MG63 (cell line): ENCODE data around the gene IGSF6. TPM values are rescaled to one million over a fixed set of nuclear protein-coding genes. Genes with fewer than 3 reads are reported as not detected.
A peak's percentile ranks its signal among the peaks of the same experiment; 100 is the strongest.
"Not testable (repeated sequence)": the region's sequence is repeated elsewhere in the genome, so short reads cannot be mapped to it uniquely, and the experiment has no call there.

Source experiments
- DNase-seq: peaks from one replicate; pipeline ENCODE4 v3.0.0-alpha.2; 2020
- H3K27me3 ChIP-seq: fragments of 250-450 bp; sonication (Bioruptor Pico); 2 replicates; pipeline ENCODE4 v1.5.1; 2020; ENCODE audit warnings: mild to moderate bottlenecking, moderate library complexity
- H3K36me3 ChIP-seq: fragments of 250-450 bp; sonication (Bioruptor Pico); 2 replicates; pipeline ENCODE4 v1.5.1; 2020; ENCODE audit warnings: mild to moderate bottlenecking, moderate library complexity
- H3K4me3 ChIP-seq: fragments of 250-450 bp; sonication (Bioruptor Pico); 2 replicates; pipeline ENCODE4 v1.5.1; 2020; ENCODE audit warnings: mild to moderate bottlenecking, moderate library complexity
- H3K9me3 ChIP-seq: fragments of 250-450 bp; sonication (Bioruptor Pico); 2 replicates; pipeline ENCODE4 v1.5.1; 2020; ENCODE audit warnings: mild to moderate bottlenecking, moderate library complexity
- total RNA-seq: library from RNA; depleted of rRNA; stranded (reverse); fragments of >200 nt; shearing (Covaris generic); gene quantifications from 2 replicates; pipeline ENCODE4 v1.2.3, GENCODE V29; 2014; ENCODE audit warnings: low replicate concordance; rRNA removed

Gene IGSF6
- not detected in 2 replicates for total RNA-seq

GRCh38 chr16:21652453-21652852 is at the start of gene IGSF6:
Gene IGSF6 (minus strand): TSS chr16:21652608. CDS start chr16:21652598, 10 bp downstream.
- Histone ChIP-seq H3K9me3 (no peaks in the 10 kb centered on the region), H3K36me3 (peaks cover 12% of the 10 kb centered on the region), H3K27me3 (no peaks in the 10 kb centered on the region), H3K4me3 (no peak within 1 kb of the TSS)
- no peak for DNase-seq

GRCh38 chr16:21701271-21701670 is 48.9 kb upstream of the IGSF6 start:
- DNase-seq, result no peak
- Histone ChIP-seq H3K27me3 (no peaks in the 10 kb centered on the region), H3K36me3 (no peaks in the 10 kb centered on the region), H3K9me3 (no peaks in the 10 kb centered on the region; the same call in 1 of the 2 replicates), H3K4me3 (no peak overlapping the region)

- H3K9me3 ChIP-seq, result no peaks in the 10 kb centered on the region; the same call in 1 of the 2 replicates
- no peaks in the 10 kb centered on the region for H3K27me3 ChIP-seq
- no peak overlapping the region for H3K4me3 ChIP-seq
- DNase-seq, result no peak
- H3K36me3 ChIP-seq, result no peaks in the 10 kb centered on the region
These were observed 46.0 kb upstream of the IGSF6 start for GRCh38 chr16:21698169-21699032.

- no peaks in the 10 kb centered on the region for H3K27me3 ChIP-seq
- no peaks in the 10 kb centered on the region for H3K9me3 ChIP-seq
- H3K36me3 ChIP-seq, result no peaks in the 10 kb centered on the region
- no peak overlapping the region for H3K4me3 ChIP-seq
- no peak for DNase-seq
These were observed 44.6 kb upstream of the IGSF6 start for GRCh38 chr16:21697032-21697431.

GRCh38 chr16:21694609-21695008 is 42.2 kb upstream of the IGSF6 start:
- Histone ChIP-seq H3K9me3 (no peaks in the 10 kb centered on the region), H3K27me3 (no peaks in the 10 kb centered on the region), H3K4me3 (no peak overlapping the region), H3K36me3 (no peaks in the 10 kb centered on the region)
- no peak for DNase-seq

GRCh38 chr16:21690967-21691366 is 38.6 kb upstream of the IGSF6 start:
- H3K27me3 ChIP-seq, H3K4me3 ChIP-seq, H3K36me3 ChIP-seq, H3K9me3 ChIP-seq, DNase-seq: not testable (repeated sequence)

GRCh38 chr16:21689107-21689506 is 36.7 kb upstream of the IGSF6 start:
- no peaks in the 10 kb centered on the region for H3K9me3 ChIP-seq
- H3K4me3 ChIP-seq, result no peak overlapping the region
- no peak for DNase-seq
- H3K36me3 ChIP-seq, result no peaks in the 10 kb centered on the region
- peaks cover 4% of the 10 kb centered on the region for H3K27me3 ChIP-seq

- no peak overlapping the region for H3K4me3 ChIP-seq
- H3K9me3 ChIP-seq, result no peaks in the 10 kb centered on the region
- DNase-seq, result no peak
- H3K27me3 ChIP-seq, result peaks cover 6% of the 10 kb centered on the region
- no peaks in the 10 kb centered on the region for H3K36me3 ChIP-seq
These were observed 32.6 kb upstream of the IGSF6 start for GRCh38 chr16:21685034-21685455.

- DNase-seq, result no peak
- H3K9me3 ChIP-seq, result no peaks in the 10 kb centered on the region
- no peak overlapping the region for H3K4me3 ChIP-seq
- no peaks in the 10 kb centered on the region for H3K36me3 ChIP-seq
- H3K27me3 ChIP-seq, result peaks cover 10% of the 10 kb centered on the region
These were observed 31.8 kb upstream of the IGSF6 start for GRCh38 chr16:21684199-21684598.

- Histone ChIP-seq H3K27me3 (peaks cover 11% of the 10 kb centered on the region), H3K36me3 (no peaks in the 10 kb centered on the region), H3K4me3 (no peak overlapping the region), H3K9me3 (no peaks in the 10 kb centered on the region)
- DNase-seq, result no peak
These were observed 30.8 kb upstream of the IGSF6 start for GRCh38 chr16:21683184-21683583.

GRCh38 chr16:21680714-21681113 is 28.3 kb upstream of the IGSF6 start:
- not testable (repeated sequence) for DNase-seq, H3K36me3 ChIP-seq, H3K9me3 ChIP-seq, H3K4me3 ChIP-seq
- H3K27me3 ChIP-seq, result peaks cover 21% of the 10 kb centered on the region

- not testable (repeated sequence) for H3K4me3 ChIP-seq, H3K9me3 ChIP-seq, H3K36me3 ChIP-seq
- peaks cover 15% of the 10 kb centered on the region; the same call in 1 of the 2 replicates for H3K27me3 ChIP-seq
- peak; percentile 41 for DNase-seq
These were observed 22.0 kb upstream of the IGSF6 start for GRCh38 chr16:21674456-21674855.

GRCh38 chr16:21673469-21673868 is 21.1 kb upstream of the IGSF6 start:
- H3K36me3 ChIP-seq, result no peaks in the 10 kb centered on the region
- H3K4me3 ChIP-seq, result no peak overlapping the region
- no peaks in the 10 kb centered on the region for H3K9me3 ChIP-seq
- no peak for DNase-seq
- peaks cover 10% of the 10 kb centered on the region; the same call in 1 of the 2 replicates for H3K27me3 ChIP-seq

- Histone ChIP-seq H3K36me3 (no peaks in the 10 kb centered on the region), H3K27me3 (no peaks in the 10 kb centered on the region; the same call in 1 of the 2 replicates), H3K4me3 (no peak overlapping the region), H3K9me3 (no peaks in the 10 kb centered on the region)
- DNase-seq, result no peak
These were observed 15.2 kb upstream of the IGSF6 start for GRCh38 chr16:21667575-21667974.

- DNase-seq, result no peak
- Histone ChIP-seq H3K27me3 (no peaks in the 10 kb centered on the region; the same call in 1 of the 2 replicates), H3K9me3 (no peaks in the 10 kb centered on the region), H3K36me3 (no peaks in the 10 kb centered on the region), H3K4me3 (no peak overlapping the region)
These were observed 14.4 kb upstream of the IGSF6 start for GRCh38 chr16:21666772-21667171.

- Histone ChIP-seq H3K27me3 (no peaks in the 10 kb centered on the region; the same call in 1 of the 2 replicates), H3K4me3 (no peak overlapping the region), H3K36me3 (no peaks in the 10 kb centered on the region), H3K9me3 (no peaks in the 10 kb centered on the region)
- DNase-seq, result no peak
These were observed 12.5 kb upstream of the IGSF6 start for GRCh38 chr16:21664801-21665492.

- Histone ChIP-seq H3K9me3 (no peaks in the 10 kb centered on the region), H3K4me3 (no peak within 1 kb of the TSS), H3K36me3 (no peaks in the 10 kb centered on the region), H3K27me3 (no peaks in the 10 kb centered on the region; the same call in 1 of the 2 replicates)
- DNase-seq, result no peak
These were observed 11.7 kb upstream of the IGSF6 start, which contains the start of gene OTOA for GRCh38 chr16:21663889-21664647. Gene OTOA (plus strand): TSS chr16:21663968. CDS start chr16:21678515, 14,547 bp downstream.
